ENCODE measurements around the gene RIN3.
"Not testable (repeated sequence)": the region's sequence is repeated elsewhere in the genome, so short reads cannot be mapped to it uniquely, and the experiment has no call there.

RIN3 gene

GRCh38 chr14:92531106-92531873, 17.7 kb downstream of the RIN3 start:
- DNase-seq, result peak in 1 of 2 experiments; percentile 32

GRCh38 chr14:92532490-92533163, 19.0 kb downstream of the RIN3 start:
- DNase-seq, result no peak

GRCh38 chr14:92534932-92535643, 21.5 kb downstream of the RIN3 start:
- no peak for DNase-seq

GRCh38 chr14:92536231-92536630, 22.6 kb downstream of the RIN3 start:
- DNase-seq, result not testable (repeated sequence)

GRCh38 chr14:92538412-92538985, 24.9 kb downstream of the RIN3 start:
- no peak for DNase-seq

- no peak for DNase-seq
These were observed 25.8 kb downstream of the RIN3 start for GRCh38 chr14:92539419-92539818.

GRCh38 chr14:92539875-92540274, 26.3 kb downstream of the RIN3 start:
- no peak for DNase-seq

- no peak for DNase-seq
These were observed 27.0 kb downstream of the RIN3 start for GRCh38 chr14:92540472-92541048.

- no peak for DNase-seq
These were observed 29.4 kb downstream of the RIN3 start for GRCh38 chr14:92542766-92543554.

- DNase-seq, result no peak
These were observed 30.6 kb downstream of the RIN3 start for GRCh38 chr14:92544051-92544720.

- no peak for DNase-seq
These were observed 32.9 kb downstream of the RIN3 start for GRCh38 chr14:92546347-92547053.

- no peak for DNase-seq
These were observed 35.7 kb downstream of the RIN3 start for GRCh38 chr14:92549105-92549858.

GRCh38 chr14:92549859-92550230, 36.3 kb downstream of the RIN3 start:
- no peak for DNase-seq

GRCh38 chr14:92551044-92551841, 37.7 kb downstream of the RIN3 start:
- no peak for DNase-seq

- DNase-seq, result no peak
These were observed 38.5 kb downstream of the RIN3 start for GRCh38 chr14:92552066-92552465.

GRCh38 chr14:92553438-92553837, 39.9 kb downstream of the RIN3 start:
- no peak for DNase-seq

GRCh38 chr14:92555465-92556111, 42.0 kb downstream of the RIN3 start:
- no peak for DNase-seq

- DNase-seq, result no peak
These were observed 42.7 kb downstream of the RIN3 start for GRCh38 chr14:92556255-92556741.
